CD14-positive monocyte (primary cell): Measurements from ENCODE around the gene GSTM4. TPM values are rescaled to one million over a fixed set of nuclear protein-coding genes. Genes with fewer than 3 reads are reported as not detected.

ENCODE experiments used
- DNase-seq, 3 donors: peaks; one replicate each; pipeline ENCODE4 v3.0.0-alpha.2; 2011 to 2022
- H2AFZ ChIP-seq: 2 replicates; pipeline ENCODE4 v1.6.0; 2012; ENCODE audit warnings: mild to moderate bottlenecking, low read depth, low read length, inconsistent platforms; ENCODE audit not compliant: insufficient read depth, poor library complexity, severe bottlenecking
- H3K27ac ChIP-seq, 2 donors: 1 replicate in 1 of 2; 2 replicates in 1 of 2; pipeline ENCODE4 v1.5.1; 2012 to 2013; ENCODE audit warnings: low read length in 2 of 2, control low read depth in 1 of 2, inconsistent platforms in 1 of 2, low read depth in 1 of 2, mild to moderate bottlenecking in 1 of 2
- H3K27me3 ChIP-seq, 2 donors: one replicate each; pipeline versions ENCODE4 v1.6.0 to v1.6.1; 2011 to 2013; ENCODE audit warnings: low read length in 2 of 2; ENCODE audit not compliant: control insufficient read depth in 2 of 2, insufficient read depth in 2 of 2
- H3K36me3 ChIP-seq, 2 donors: replicated peaks in 1 of 2; 1 replicate in 1 of 2; 2 replicates in 1 of 2; pipeline versions ENCODE4 v1.5.1 to v1.6.1; 2012 to 2013; ENCODE audit warnings: low read length in 2 of 2, control low read depth in 1 of 2, inconsistent platforms in 1 of 2, mild to moderate bottlenecking in 1 of 2; ENCODE audit not compliant: insufficient read depth in 2 of 2, control insufficient read depth in 1 of 2
- H3K4me1 ChIP-seq, 2 donors: 1 replicate in 1 of 2; 2 replicates in 1 of 2; pipeline versions ENCODE4 v1.5.1 to v1.6.1; 2012 to 2013; ENCODE audit warnings: low read length in 2 of 2, control low read depth in 1 of 2, inconsistent platforms in 1 of 2, mild to moderate bottlenecking in 1 of 2, moderate library complexity in 1 of 2; ENCODE audit not compliant: insufficient read depth in 2 of 2, control insufficient read depth in 1 of 2
- H3K4me2 ChIP-seq: replicated peaks from 2 replicates; pipeline ENCODE3; 2012; ENCODE audit warnings: low read length, moderate library complexity, mild to moderate bottlenecking; ENCODE audit not compliant: poor library complexity, severe bottlenecking; ENCODE audit errors: extremely low read depth
- H3K4me3 ChIP-seq, 3 experiments: fragments of 200-600 bp in 1 of 3; sonication (generic) in 1 of 3; replicated peaks in 1 of 3; 1 replicate in 2 of 3; 2 replicates in 1 of 3; pipeline ENCODE4 v1.5.1; 2011 to 2013; ENCODE audit warnings: low read length in 3 of 3, mild to moderate bottlenecking in 3 of 3, control low read depth in 2 of 3, low read depth in 2 of 3, inconsistent platforms in 1 of 3, moderate library complexity in 1 of 3
- H3K79me2 ChIP-seq: 2 replicates; pipeline ENCODE4 v1.6.0; 2012; ENCODE audit warnings: mild to moderate bottlenecking, control low read depth, inconsistent platforms, low read length, moderate library complexity; ENCODE audit not compliant: insufficient read depth
- H3K9ac ChIP-seq: 2 replicates; pipeline ENCODE4 v1.6.0; 2017; ENCODE audit warnings: low read length, mild to moderate bottlenecking; ENCODE audit not compliant: insufficient read depth, poor library complexity, severe bottlenecking
- H3K9me3 ChIP-seq, 2 donors: replicated peaks in 1 of 2; 1 replicate in 1 of 2; 2 replicates in 1 of 2; pipeline versions ENCODE4 v1.5.1 to v1.6.1; 2012 to 2013; ENCODE audit warnings: low read length in 2 of 2, control low read depth in 1 of 2; ENCODE audit not compliant: control insufficient read depth in 1 of 2, insufficient read depth in 1 of 2
- H4K20me1 ChIP-seq: 2 replicates; pipeline ENCODE4 v1.6.0; 2012; ENCODE audit warnings: mild to moderate bottlenecking, low read length, control low read depth, moderate library complexity; ENCODE audit not compliant: insufficient read depth
- H3K27ac Mint-ChIP-seq, 7 donors: one replicate each; pipeline ENCODE4 v1.8.0; 2020; ENCODE audit warnings: mild to moderate bottlenecking in 7 of 7, mixed read lengths in 7 of 7, moderate library complexity in 6 of 7, inconsistent platforms in 2 of 7
- H3K27me3 Mint-ChIP-seq, 3 donors: one replicate each; pipeline ENCODE4 v1.8.0; 2021 to 2022; ENCODE audit warnings: low read depth in 3 of 3, mild to moderate bottlenecking in 3 of 3, mixed read lengths in 3 of 3, moderate library complexity in 3 of 3, inconsistent platforms in 1 of 3
- H3K36me3 Mint-ChIP-seq, 2 donors: one replicate each; pipeline ENCODE4 v1.8.0; 2020; ENCODE audit warnings: mixed read lengths in 2 of 2, inconsistent platforms in 1 of 2, mild to moderate bottlenecking in 1 of 2
- H3K4me1 Mint-ChIP-seq: one replicate; pipeline ENCODE4 v1.8.0; 2020; ENCODE audit warnings: mild to moderate bottlenecking, mixed read lengths
- H3K4me3 Mint-ChIP-seq, 2 donors: one replicate each; pipeline ENCODE4 v1.8.0; 2020; ENCODE audit warnings: mild to moderate bottlenecking in 2 of 2, mixed read lengths in 2 of 2, moderate library complexity in 1 of 2
- H3K9me3 Mint-ChIP-seq, 7 donors: one replicate each; pipeline ENCODE4 v1.8.0; 2020 to 2022; ENCODE audit warnings: mixed read lengths in 7 of 7, mild to moderate bottlenecking in 6 of 7, moderate library complexity in 6 of 7, inconsistent platforms in 2 of 7
- CTCF ChIP-seq: fragments of 200-600 bp; IDR thresholded peaks from one replicate; pipeline ENCODE4 v1.8.0; 2022; ENCODE audit warnings: antibody characterized with exemption, mild to moderate bottlenecking
- WGBS: methylation state at CpG from one replicate; pipeline ENCODE4 v1.1.5; 2013; ENCODE audit warnings: missing lambda C conversion rate; ENCODE audit not compliant: insufficient coverage; 5-methylcytosine and 5-hydroxymethylcytosine counted together
- intact Hi-C, 2 donors: fragments of 100-400 bp; cut with micrococcal nuclease; formaldehyde crosslinking; loops; one replicate each; pipeline versions ENCODE4 v1.15.0 to v1.15.1; 2023
- polyA plus RNA-seq, 3 donors: library from polyadenylated mRNA; depleted of rRNA in 1 of 3; unstranded in 2 of 3; stranded (reverse) in 1 of 3; fragments of 300-500 nt in 2 of 3; fragments of >200 nt in 1 of 3; fragmentation: Illumina TruSeq in 2 of 3; gene quantifications; 1 replicate in 2 of 3; 2 replicates in 1 of 3; pipeline ENCODE4 v1.2.3, GENCODE V29; 2012 to 2021

Gene GSTM4
- polyA plus RNA-seq, 3 donors = 11.9 to 22.9 (median 15.9) TPM

GRCh38 chr1:109632671-109633346 is 23.1 kb upstream of the GSTM4 start:
- peaks cover 48% of the 10 kb centered on the region for H4K20me1 ChIP-seq
- no peak overlapping the region for H2AFZ ChIP-seq
- H3K36me3 Mint-ChIP-seq = peaks cover 43 to 48% of the 10 kb centered on the region in 2 donors
- no peak overlapping the region for H3K4me2 ChIP-seq
- WGBS = 88% methylated on average over 3 of the region's 5 CpGs
- no peaks in the 10 kb centered on the region for H3K27me3 ChIP-seq
- H3K9ac ChIP-seq = no peak overlapping the region
- peak overlapping the region in 3 of 7 donors; percentile 38 to 64 (median 46) for H3K27ac Mint-ChIP-seq
- peaks cover 46 to 49% of the 10 kb centered on the region in 2 donors for H3K36me3 ChIP-seq
- H3K4me3 Mint-ChIP-seq = no peak overlapping the region
- peaks cover 0 to 6% (median 5%) of the 10 kb centered on the region in 3 donors for H3K27me3 Mint-ChIP-seq
- no peaks in the 10 kb centered on the region for H3K79me2 ChIP-seq
- H3K27ac ChIP-seq = no peak overlapping the region
- peaks cover 16 to 20% of the 10 kb centered on the region in 2 donors for H3K4me1 ChIP-seq
- no peak for TF ChIP-seq CTCF
- intact Hi-C loops = no loop called here
- peak in 1 of 3 donors; percentile 3 for DNase-seq
- H3K4me1 Mint-ChIP-seq = peaks cover 21% of the 10 kb centered on the region
- H3K9me3 ChIP-seq = no peaks in the 10 kb centered on the region
- H3K9me3 Mint-ChIP-seq = peaks cover 0 to 2% (median 0%) of the 10 kb centered on the region in 7 donors
- no peak overlapping the region for H3K4me3 ChIP-seq

GRCh38 chr1:109634292-109634691 is 21.6 kb upstream of the GSTM4 start:
- no peaks in the 10 kb centered on the region for H3K27me3 ChIP-seq
- H3K9me3 ChIP-seq = no peaks in the 10 kb centered on the region
- no peak overlapping the region for H2AFZ ChIP-seq
- Mint-ChIP-seq H3K4me1 (peaks cover 21% of the 10 kb centered on the region), H3K36me3 (peaks cover 28 to 33% of the 10 kb centered on the region in 2 donors), H3K27me3 (peaks cover 0 to 11% (median 6%) of the 10 kb centered on the region in 3 donors), H3K9me3 (peaks cover 0 to 2% (median 0%) of the 10 kb centered on the region in 7 donors), H3K27ac (peak overlapping the region in 3 of 7 donors; percentile 1 to 68 (median 33)), H3K4me3 (no peak overlapping the region)
- no peak overlapping the region for H3K27ac ChIP-seq
- TF ChIP-seq CTCF = no peak
- intact Hi-C loops = no loop called here
- H4K20me1 ChIP-seq = peaks cover 33% of the 10 kb centered on the region
- no peak overlapping the region for H3K4me2 ChIP-seq
- H3K4me1 ChIP-seq = peaks cover 16 to 20% of the 10 kb centered on the region in 2 donors
- peak in 1 of 3 donors; percentile 13 for DNase-seq
- no peak overlapping the region for H3K4me3 ChIP-seq
- no peak overlapping the region for H3K9ac ChIP-seq
- 93% methylated on average over 3 of the region's 6 CpGs for WGBS
- no peaks in the 10 kb centered on the region for H3K79me2 ChIP-seq
- peaks cover 31 to 34% of the 10 kb centered on the region in 2 donors for H3K36me3 ChIP-seq
